GM20431 (cell line): Measurements from ENCODE around the gene LIPM.

Experiments used
- in situ Hi-C: fragments of 300-500 bp; cut with MseI, MboI; formaldehyde crosslinking; loops from one replicate; pipeline ENCODE4 v1.15.0; 2020; ENCODE audit warnings: low sequenced_read_pairs; ENCODE audit not compliant: unreplicated experiment

The LIPM gene

GRCh38 chr10:88835096-88835909 is 32.8 kb downstream of the LIPM start:
- in situ Hi-C loops, result loop anchor here (10.0 kb wide), 1 partner anchor 89 kb away; no protein-coding TSS in a partner anchor

DNA sequence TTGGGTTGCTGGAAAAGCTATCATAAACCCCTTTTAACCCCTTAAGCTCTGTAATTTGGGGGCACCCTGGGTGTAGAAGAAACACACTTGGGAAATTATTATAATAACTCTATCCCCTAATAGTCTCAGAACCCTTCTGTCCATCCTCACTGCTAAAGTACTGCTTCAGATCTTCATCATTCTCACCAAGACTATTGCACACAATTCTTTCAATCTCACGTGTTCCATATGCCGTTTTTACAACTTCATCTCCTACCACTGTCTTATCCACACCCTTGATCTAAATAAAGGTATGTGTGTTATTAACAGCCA is 33.3 kb downstream of the LIPM start:
- in situ Hi-C loops, result loop anchor here (10.0 kb wide), 1 partner anchor 89 kb away; no protein-coding TSS in a partner anchor

GRCh38 chr10:88837632-88838031 is 35.1 kb downstream of the LIPM start:
- in situ Hi-C loops, result loop anchor here (10.0 kb wide), 1 partner anchor 87 kb away; no protein-coding TSS in a partner anchor

- in situ Hi-C loops, result loop anchor here (10.0 kb wide), 1 partner anchor 86 kb away; no protein-coding TSS in a partner anchor
These were observed 36.3 kb downstream of the LIPM start for GRCh38 chr10:88838766-88839350.

GRCh38 chr10:88840104-88840503 is 37.6 kb downstream of the LIPM start:
- in situ Hi-C loops, result no loop called here

DNA sequence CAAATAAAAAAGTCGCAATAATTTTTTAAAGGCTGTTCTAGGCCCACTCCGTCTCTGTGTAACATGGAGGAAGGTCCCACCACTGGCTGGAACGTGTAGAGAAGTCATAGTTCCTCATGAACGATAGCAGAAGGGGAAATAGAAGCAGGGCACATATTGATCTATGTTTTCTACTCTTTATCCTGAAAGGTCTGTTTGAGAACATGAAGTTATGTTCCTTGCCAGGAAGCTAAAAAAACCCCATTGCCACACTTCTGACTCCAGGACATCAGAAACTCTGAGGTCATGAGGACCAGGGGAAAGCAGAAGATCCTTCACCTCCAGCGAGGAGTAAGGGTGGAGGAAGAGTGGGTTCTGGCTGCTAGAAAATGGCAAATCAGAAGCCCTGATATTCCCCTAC is 38.4 kb downstream of the LIPM start:
- in situ Hi-C loops, result no loop called here

DNA sequence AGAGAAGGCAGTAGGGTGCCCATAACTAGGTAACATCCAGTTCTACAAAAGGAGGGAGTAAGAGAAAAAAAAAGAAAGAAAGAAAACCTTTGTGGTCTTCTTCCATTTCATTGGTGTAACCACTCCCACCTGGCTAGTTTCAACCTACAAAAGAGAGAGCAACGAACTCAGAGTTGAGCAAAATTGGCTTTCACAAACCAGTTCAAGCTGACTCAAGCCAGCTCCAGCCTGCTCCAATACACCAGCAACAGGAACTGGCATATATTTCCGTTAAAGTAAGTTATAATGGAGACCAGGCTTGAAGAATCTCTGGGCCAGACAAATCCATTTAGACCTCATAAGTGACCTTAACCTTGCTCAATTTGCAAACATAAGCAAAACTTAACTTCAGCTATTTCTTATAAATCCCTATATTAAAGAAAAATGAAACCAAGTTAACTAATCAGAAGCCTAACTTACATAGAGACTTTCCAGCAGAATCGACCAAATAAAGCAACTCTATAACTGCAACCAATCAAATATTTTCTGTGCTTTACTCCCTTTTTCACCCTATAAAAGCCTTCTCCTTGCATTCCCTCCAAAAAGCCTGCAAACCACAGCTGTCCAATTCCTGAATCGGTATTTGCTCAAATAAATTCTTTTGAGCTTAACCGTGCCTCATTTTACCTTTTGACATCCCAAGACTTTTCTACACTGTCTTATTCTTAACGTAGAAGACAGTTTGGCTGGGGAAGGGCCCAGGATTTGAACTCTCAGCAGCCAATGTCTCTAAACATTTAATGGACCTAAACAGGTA is 39.0 kb downstream of the LIPM start:
- in situ Hi-C loops, result no loop called here

DNA sequence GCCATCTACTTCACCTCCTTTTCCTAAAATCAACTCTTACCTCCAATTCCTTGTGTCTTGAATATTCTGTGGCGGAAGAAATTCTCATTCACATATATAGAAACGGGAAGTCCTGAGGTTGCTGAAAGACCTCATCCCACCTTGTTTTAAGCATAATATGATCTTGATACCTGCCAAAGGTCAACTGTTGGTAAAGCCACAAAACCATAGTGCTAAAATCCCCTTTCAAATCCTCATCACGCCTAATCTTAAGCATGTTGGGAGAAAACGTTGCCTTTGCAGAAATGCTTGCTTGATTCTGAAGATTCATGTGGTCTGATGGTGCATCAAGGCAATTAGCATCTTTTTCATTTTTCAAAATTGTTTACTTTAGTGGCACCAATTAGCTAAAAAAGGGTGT is 40.6 kb downstream of the LIPM start:
- in situ Hi-C loops, result no loop called here

DNA sequence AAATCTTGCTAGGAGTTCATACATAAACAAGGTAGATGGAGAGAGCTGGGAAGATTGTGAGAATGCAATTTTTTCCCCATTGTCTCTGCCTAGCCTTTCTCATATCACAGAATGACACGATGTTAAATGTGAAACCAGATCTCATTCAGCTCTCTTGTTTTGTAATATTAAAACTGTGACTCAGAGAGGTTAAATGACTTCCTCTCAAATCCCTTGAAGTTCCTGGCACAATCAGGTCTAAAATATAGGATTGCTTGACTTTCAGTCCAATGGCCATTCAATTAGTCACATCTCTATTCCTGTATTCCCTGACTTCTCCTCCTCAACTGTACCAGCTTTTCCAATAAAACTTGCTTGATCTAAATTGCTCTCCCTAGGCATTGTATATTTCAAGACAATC is 46.0 kb downstream of the LIPM start:
- in situ Hi-C loops, result no loop called here

DNA sequence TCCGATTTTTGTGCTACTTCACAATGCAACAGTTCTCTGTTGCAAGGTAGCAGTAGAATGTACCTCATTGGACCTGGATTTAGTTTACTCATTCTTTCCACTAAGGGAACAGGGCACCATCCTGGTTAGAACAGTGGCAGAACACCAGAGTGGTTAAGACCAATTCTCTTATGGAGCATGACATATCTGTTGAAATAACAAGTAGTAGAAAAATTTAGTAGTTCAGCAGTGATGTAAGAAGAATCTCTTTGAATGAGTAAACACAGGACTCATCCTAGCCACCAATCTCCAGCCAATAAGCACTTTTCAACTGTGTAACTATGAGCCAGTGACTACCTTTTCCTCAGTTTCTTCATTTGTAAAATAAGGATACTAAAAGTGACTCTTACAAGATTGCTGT is 46.7 kb downstream of the LIPM start:
- in situ Hi-C loops, result no loop called here

DNA sequence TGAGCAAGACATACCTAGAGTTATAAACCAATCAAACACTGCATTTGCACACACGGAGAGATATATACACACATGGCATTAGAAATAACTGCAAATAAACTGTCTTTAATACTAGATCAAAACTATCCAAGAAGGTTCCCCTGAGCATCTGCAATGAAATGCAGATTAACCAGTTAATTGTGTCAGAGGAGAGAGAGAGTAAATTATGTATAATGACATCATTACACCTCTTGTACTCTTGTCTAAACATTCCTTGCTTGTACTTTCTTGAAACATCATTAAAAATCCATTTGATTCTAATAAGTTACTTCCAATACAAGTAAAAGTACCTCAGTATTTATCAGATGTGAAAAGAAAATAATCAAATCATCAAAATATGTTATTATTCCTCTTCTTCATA is 48.2 kb downstream of the LIPM start:
- in situ Hi-C loops, result no loop called here

DNA sequence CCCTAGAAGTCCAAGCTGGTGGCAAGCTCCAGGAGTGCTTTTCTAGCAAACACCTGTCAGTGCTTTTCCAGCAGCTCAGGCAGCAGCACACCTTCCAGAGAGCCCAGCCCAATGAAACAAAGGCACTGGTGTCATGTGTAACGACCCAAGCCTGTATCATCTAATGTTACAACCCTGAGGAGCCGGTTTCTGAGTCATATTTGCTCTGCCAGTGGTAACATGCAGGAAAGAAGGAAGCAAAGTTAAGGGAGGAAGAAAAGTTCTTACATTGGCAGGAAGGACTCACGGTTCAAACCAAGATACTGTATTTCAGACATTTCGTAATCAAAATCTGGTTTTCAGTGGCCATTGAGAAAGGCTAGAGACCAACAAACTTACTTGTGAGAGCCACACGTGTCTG is 49.2 kb downstream of the LIPM start, which contains the start of gene ANKRD22:
TSS of gene ANKRD22 (minus strand) at position 139 of the 400 bp plus-strand sequence. CDS start 237 bp downstream, outside the sequence.
- in situ Hi-C loops, result no loop called here

GRCh38 chr10:88852327-88852726 is 49.8 kb downstream of the LIPM start:
- in situ Hi-C loops, result no loop called here

- in situ Hi-C loops, result no loop called here
These were observed 50.8 kb downstream of the LIPM start for GRCh38 chr10:88853155-88853881.

DNA sequence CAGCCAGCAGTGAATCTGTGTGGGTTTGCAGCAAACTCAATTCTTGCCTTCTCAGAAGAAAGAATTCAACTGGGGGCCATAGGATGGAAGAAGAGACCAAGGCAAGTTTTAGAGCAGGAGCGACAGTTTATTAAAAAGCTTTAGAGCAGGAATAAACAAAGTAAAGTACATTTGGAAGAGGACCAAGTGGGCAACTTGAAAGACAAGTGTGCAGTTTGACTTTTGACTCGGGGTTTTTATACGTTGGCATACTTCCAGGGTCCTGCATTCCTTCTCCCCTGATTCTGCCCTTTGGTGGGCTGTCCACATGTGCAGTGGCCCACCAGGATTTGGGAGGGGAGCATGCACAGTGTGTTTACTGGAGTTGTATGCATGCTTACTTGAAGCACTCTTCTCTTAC is 52.2 kb downstream of the LIPM start:
- in situ Hi-C loops, result no loop called here

GRCh38 chr10:88857831-88858230 is 55.3 kb downstream of the LIPM start:
- in situ Hi-C loops, result no loop called here

GRCh38 chr10:88858491-88858890 is 56.0 kb downstream of the LIPM start:
- in situ Hi-C loops, result no loop called here

DNA sequence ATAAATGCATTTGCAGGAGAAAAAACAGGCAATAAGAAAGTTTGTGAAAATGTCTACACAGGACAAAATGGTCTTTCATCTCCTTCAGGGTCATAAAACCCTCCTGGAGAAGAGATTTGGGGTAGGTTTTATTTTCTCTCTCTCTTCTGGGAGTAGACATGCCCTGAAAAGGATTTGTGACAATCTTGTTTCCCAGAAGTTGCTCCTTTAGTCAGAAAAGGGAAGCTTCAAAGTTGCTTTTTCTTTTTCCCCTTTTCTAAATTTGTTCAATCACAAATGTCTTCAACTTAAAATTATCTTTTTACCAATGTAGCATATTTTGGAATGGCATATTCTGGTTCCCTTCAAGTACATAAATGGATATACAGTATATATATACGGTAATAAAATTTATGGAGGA is 58.5 kb downstream of the LIPM start:
- in situ Hi-C loops, result no loop called here

DNA sequence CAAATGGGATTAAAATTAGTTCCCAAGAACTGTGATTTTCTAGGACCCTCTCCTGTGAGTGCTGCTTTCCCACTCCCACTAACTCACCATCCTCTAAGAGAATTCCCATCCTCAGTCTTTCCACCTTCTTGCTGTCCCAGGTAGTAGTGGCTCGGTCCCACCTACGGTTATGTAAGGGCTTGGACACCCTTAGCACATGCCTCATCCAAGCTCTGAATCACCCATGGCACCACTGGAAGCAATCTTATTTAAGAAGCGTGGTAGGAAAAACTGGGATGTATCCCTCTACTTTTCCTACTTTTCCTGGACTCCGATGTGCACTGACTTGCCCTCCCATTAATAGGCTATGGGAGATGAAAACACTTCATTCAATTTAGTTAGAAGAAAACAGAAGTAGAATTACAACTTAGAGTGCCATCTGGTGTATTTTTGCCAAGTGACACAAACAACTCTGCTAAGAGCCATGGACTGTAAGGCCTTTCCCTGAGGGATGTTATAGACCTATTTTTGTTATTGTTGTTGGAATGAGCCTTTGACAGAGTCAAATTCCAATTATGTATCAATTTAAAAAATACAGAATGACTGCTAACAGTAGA is 62.8 kb downstream of the LIPM start:
- in situ Hi-C loops, result no loop called here

GRCh38 chr10:88866454-88866853 is 63.9 kb downstream of the LIPM start:
- in situ Hi-C loops, result no loop called here
